ENCODE results near the gene HHLA2.
"Not testable (repeated sequence)": the region's sequence is repeated elsewhere in the genome, so short reads cannot be mapped to it uniquely, and the experiment has no call there.

HHLA2 gene

GRCh38 chr3:108271626-108272025 is 24.7 kb upstream of the HHLA2 start:
- H3K4me3 ChIP-seq (ENCODE audit: low read depth, low read length): no peak overlapping the region
- no peak for DNase-seq (ENCODE audit: low read depth)
- TF ChIP-seq MYC (IDR thresholded peaks at IDR 0.05; ENCODE audit: low read depth, low read length) (no peak), POLR2A (IDR thresholded peaks at IDR 0.05; ENCODE audit: extremely low read depth, insufficient read length) (no peak), MAX (IDR thresholded peaks at IDR 0.05; ENCODE audit: low read depth, low read length) (no peak), CTCF (IDR thresholded peaks at IDR 0.05; ENCODE audit: low read depth, low read length) (no peak)

DNA sequence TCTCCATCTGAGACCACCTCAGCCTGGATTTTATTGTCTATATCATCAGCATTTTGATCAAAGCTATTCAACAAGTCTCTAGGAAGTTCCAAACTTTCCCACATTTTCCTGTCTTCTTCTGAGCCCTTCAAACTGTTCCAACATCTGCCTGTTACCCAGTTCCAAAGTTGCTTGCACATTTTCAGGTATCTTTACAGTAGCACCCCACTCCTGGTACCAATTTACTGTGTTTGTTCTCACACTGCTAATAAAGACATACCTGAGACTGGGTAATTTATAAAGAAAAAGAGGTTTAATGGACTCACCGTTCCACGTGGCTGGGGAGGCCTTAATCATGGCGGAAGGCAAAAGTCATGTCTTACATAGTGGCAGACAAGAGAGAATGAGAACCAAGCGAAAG is 17.3 kb upstream of the HHLA2 start:
- not testable (repeated sequence) for H3K4me3 ChIP-seq (ENCODE audit: low read depth, low read length); DNase-seq (ENCODE audit: low read depth)

DNA sequence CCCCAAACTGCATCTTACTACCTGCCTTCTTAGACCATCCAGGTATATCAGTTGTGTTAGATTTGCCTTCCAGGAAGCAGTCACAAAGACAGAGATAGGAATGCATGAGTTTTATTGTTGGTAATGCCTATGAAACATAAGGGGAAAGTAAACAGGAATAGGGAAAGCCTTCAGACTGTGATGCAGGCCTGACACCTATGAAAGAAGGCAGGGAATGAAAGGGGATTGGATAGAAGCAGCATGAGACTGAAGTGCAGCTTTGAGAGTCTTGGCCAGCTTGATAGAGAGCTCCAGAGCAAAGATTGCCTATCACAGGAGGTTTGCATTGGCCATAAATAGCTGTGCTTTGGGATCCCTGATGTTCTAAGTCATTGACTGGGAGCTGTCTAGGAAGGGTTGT is 15.9 kb upstream of the HHLA2 start:
- no peak overlapping the region for H3K4me3 ChIP-seq (ENCODE audit: low read depth, low read length)
- no peak for TF ChIP-seq POLR2A (IDR thresholded peaks at IDR 0.05; ENCODE audit: extremely low read depth, insufficient read length)
- no peak for DNase-seq (ENCODE audit: low read depth)

DNA sequence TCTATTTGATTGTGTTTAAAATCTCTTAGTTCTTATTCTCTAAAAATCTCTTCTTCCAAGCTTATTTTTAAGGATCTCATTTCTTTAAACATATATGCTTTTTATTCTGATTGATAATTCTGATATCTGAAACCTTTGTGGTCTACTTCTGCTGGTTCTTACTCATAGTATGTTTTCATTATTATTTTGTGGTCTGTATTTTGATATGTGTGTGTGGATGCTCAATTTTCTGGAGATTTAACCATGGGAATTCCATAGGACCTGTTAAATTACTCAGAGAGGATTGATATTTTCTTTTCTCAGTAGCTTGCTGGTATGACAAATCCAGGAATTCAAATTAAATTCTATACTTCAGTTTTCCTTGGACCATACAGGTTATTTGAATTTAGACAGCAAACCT is 14.7 kb upstream of the HHLA2 start:
- TF ChIP-seq MAX (IDR thresholded peaks at IDR 0.05; ENCODE audit: low read depth, low read length) (no peak), POLR2A (IDR thresholded peaks at IDR 0.05; ENCODE audit: extremely low read depth, insufficient read length) (no peak), CTCF (IDR thresholded peaks at IDR 0.05; ENCODE audit: low read depth, low read length) (no peak), MYC (IDR thresholded peaks at IDR 0.05; ENCODE audit: low read depth, low read length) (no peak)
- H3K4me3 ChIP-seq (ENCODE audit: low read depth, low read length): no peak overlapping the region
- no peak for DNase-seq (ENCODE audit: low read depth)

DNA sequence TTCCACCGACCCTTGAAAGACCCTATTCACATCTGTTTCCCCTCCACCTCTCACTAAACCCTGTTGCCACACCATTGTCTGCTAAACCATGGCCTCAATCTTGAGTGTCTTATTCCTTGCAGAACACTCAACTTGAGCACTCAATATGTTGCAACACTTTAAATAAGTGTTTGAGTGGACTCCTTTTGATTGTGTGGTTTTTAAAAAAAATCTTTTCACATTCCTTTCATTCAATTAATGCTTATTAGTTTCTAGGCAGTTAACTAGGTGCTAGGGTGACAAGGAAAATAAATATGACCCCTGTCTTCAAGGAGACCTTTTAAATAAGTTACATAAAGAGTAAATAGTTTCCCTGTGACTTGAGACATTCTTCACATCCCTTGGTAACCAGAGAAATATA is 13.3 kb upstream of the HHLA2 start:
- TF ChIP-seq MYC (IDR thresholded peaks at IDR 0.05; ENCODE audit: low read depth, low read length): no peak
- no peak for TF ChIP-seq MAX (IDR thresholded peaks at IDR 0.05; ENCODE audit: low read depth, low read length)
- no peak for TF ChIP-seq POLR2A (IDR thresholded peaks at IDR 0.05; ENCODE audit: extremely low read depth, insufficient read length)
- TF ChIP-seq CTCF (IDR thresholded peaks at IDR 0.05; ENCODE audit: low read depth, low read length): no peak
- no peak overlapping the region for H3K4me3 ChIP-seq (ENCODE audit: low read depth, low read length)
- no peak for DNase-seq (ENCODE audit: low read depth)

DNA sequence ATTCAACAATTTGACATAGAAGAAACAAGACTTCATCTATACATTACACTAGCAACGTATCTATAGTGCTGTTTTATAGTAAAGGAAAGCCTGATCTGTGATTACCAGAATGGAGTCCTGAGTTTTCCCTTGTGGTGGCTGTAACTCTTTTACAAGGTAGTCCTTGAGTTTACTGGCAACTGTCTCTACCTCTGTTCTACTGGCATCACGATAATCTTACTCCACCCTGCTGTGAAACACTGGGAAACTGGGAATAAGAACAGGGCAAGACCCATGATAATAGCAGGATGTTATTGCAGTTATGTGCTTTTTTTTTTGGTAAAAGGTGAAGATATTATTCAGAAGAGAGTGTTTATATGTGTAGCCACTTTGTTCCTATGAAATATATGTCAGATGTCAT is 12.4 kb upstream of the HHLA2 start:
- DNase-seq (ENCODE audit: low read depth): no peak
- H3K4me3 ChIP-seq (ENCODE audit: low read depth, low read length): no peak overlapping the region
- TF ChIP-seq MAX (IDR thresholded peaks at IDR 0.05; ENCODE audit: low read depth, low read length): no peak
- no peak for TF ChIP-seq MYC (IDR thresholded peaks at IDR 0.05; ENCODE audit: low read depth, low read length)
- TF ChIP-seq CTCF (IDR thresholded peaks at IDR 0.05; ENCODE audit: low read depth, low read length): no peak
- no peak for TF ChIP-seq POLR2A (IDR thresholded peaks at IDR 0.05; ENCODE audit: extremely low read depth, insufficient read length)

GRCh38 chr3:108285176-108285575 is 11.2 kb upstream of the HHLA2 start:
- TF ChIP-seq MAX (IDR thresholded peaks at IDR 0.05; ENCODE audit: low read depth, low read length) (no peak), MYC (IDR thresholded peaks at IDR 0.05; ENCODE audit: low read depth, low read length) (no peak), POLR2A (IDR thresholded peaks at IDR 0.05; ENCODE audit: extremely low read depth, insufficient read length) (no peak), CTCF (IDR thresholded peaks at IDR 0.05; ENCODE audit: low read depth, low read length) (no peak)
- no peak for DNase-seq (ENCODE audit: low read depth)
- no peak overlapping the region for H3K4me3 ChIP-seq (ENCODE audit: low read depth, low read length)

Data from NB4 (cell line).